Measurements from ENCODE around the gene COLEC12.
"Not testable (repeated sequence)": the region's sequence is repeated elsewhere in the genome, so short reads cannot be mapped to it uniquely, and the experiment has no call there.

COLEC12 gene

GRCh38 chr18:316393-316792 lies 184.1 kb downstream of the COLEC12 start:
- Histone ChIP-seq H3K9ac (ENCODE audit: low read length) (no peak overlapping the region), H3K27ac (ENCODE audit: low read depth, low read length) (no peak overlapping the region), H3K4me1 (ENCODE audit: control insufficient read depth in 1 of 2, insufficient read depth in 2 of 2, low read length in 2 of 2) (no peaks in the 10 kb centered on the region), H2BK120ac (ENCODE audit: insufficient read depth, low read length, poor library complexity) (no peak overlapping the region), H3K18ac (ENCODE audit: low read length) (no peak overlapping the region), H3K4ac (ENCODE audit: low read depth, low read length) (no peak overlapping the region), H3K36me3 (ENCODE audit: control insufficient read depth in 1 of 2, insufficient read depth in 2 of 2, low read length in 2 of 2) (no peaks in the 10 kb centered on the region), H3K27me3 (ENCODE audit: insufficient read depth, low read length) (no peaks in the 10 kb centered on the region), H4K91ac (ENCODE audit: low read depth, low read length) (no peak overlapping the region), H2BK5ac (ENCODE audit: low read depth, low read length, poor library complexity) (no peak overlapping the region), H3K79me2 (ENCODE audit: control insufficient read depth, insufficient read depth, low read length, poor library complexity) (no peaks in the 10 kb centered on the region), H2AK5ac (ENCODE audit: low read length) (no peak overlapping the region), H2AFZ (ENCODE audit: insufficient read depth, low read length, poor library complexity) (no peak overlapping the region), H4K8ac (ENCODE audit: low read depth, low read length) (no peak overlapping the region), H3K9me3 (ENCODE audit: insufficient read depth, low read depth, low read length) (peaks cover 1% of the 10 kb centered on the region), H2BK12ac (ENCODE audit: low read length) (no peak overlapping the region), H3K79me1 (ENCODE audit: low read length) (no peaks in the 10 kb centered on the region), H3K14ac (ENCODE audit: low read length) (no peak overlapping the region), H3K4me3 (ENCODE audit: low read depth, low read length) (no peak overlapping the region), H3K23ac (ENCODE audit: low read length) (no peak overlapping the region), H4K12ac (ENCODE audit: low read depth, low read length) (no peak overlapping the region), H3K4me2 (ENCODE audit: low read length) (no peak overlapping the region)
- DNase-seq, result no peak
- no CpG with 5 or more reads among the region's 8 CpGs for WGBS (ENCODE audit: extremely low coverage, insufficient coverage, insufficient read length)

GRCh38 chr18:313931-314330 lies 186.6 kb downstream of the COLEC12 start:
- Histone ChIP-seq H2BK12ac (ENCODE audit: low read length) (no peak overlapping the region), H3K14ac (ENCODE audit: low read length) (no peak overlapping the region), H3K4me3 (ENCODE audit: low read depth, low read length) (no peak overlapping the region), H2AFZ (ENCODE audit: insufficient read depth, low read length, poor library complexity) (no peak overlapping the region), H3K27me3 (ENCODE audit: insufficient read depth, low read length) (no peaks in the 10 kb centered on the region), H3K23ac (ENCODE audit: low read length) (no peak overlapping the region), H3K4me2 (ENCODE audit: low read length) (no peak overlapping the region), H2BK5ac (ENCODE audit: low read depth, low read length, poor library complexity) (no peak overlapping the region), H3K27ac (ENCODE audit: low read depth, low read length) (no peak overlapping the region), H3K18ac (ENCODE audit: low read length) (no peak overlapping the region), H4K91ac (ENCODE audit: low read depth, low read length) (no peak overlapping the region), H2AK5ac (ENCODE audit: low read length) (no peak overlapping the region), H3K79me2 (ENCODE audit: control insufficient read depth, insufficient read depth, low read length, poor library complexity) (no peaks in the 10 kb centered on the region), H3K4me1 (ENCODE audit: control insufficient read depth in 1 of 2, insufficient read depth in 2 of 2, low read length in 2 of 2) (no peaks in the 10 kb centered on the region), H3K9ac (ENCODE audit: low read length) (no peak overlapping the region), H4K12ac (ENCODE audit: low read depth, low read length) (no peak overlapping the region), H3K36me3 (ENCODE audit: control insufficient read depth in 1 of 2, insufficient read depth in 2 of 2, low read length in 2 of 2) (no peaks in the 10 kb centered on the region), H3K4ac (ENCODE audit: low read depth, low read length) (no peak overlapping the region), H4K8ac (ENCODE audit: low read depth, low read length) (no peak overlapping the region), H2BK120ac (ENCODE audit: insufficient read depth, low read length, poor library complexity) (no peak overlapping the region), H3K79me1 (ENCODE audit: low read length) (no peaks in the 10 kb centered on the region), H3K9me3 (ENCODE audit: insufficient read depth, low read depth, low read length) (peaks cover 1% of the 10 kb centered on the region)
- no peak for DNase-seq

- no peak overlapping the region for H3K4ac ChIP-seq (ENCODE audit: low read depth, low read length)
- no peaks in the 10 kb centered on the region for H3K36me3 ChIP-seq (ENCODE audit: control insufficient read depth in 1 of 2, insufficient read depth in 2 of 2, low read length in 2 of 2)
- no peaks in the 10 kb centered on the region for H3K27me3 ChIP-seq (ENCODE audit: insufficient read depth, low read length)
- no peak overlapping the region for H2BK120ac ChIP-seq (ENCODE audit: insufficient read depth, low read length, poor library complexity)
- H4K8ac ChIP-seq (ENCODE audit: low read depth, low read length), result no peak overlapping the region
- H4K12ac ChIP-seq (ENCODE audit: low read depth, low read length), result no peak overlapping the region
- no peak overlapping the region for H2BK5ac ChIP-seq (ENCODE audit: low read depth, low read length, poor library complexity)
- H3K4me3 ChIP-seq (ENCODE audit: low read depth, low read length), result no peak overlapping the region
- H2BK12ac ChIP-seq (ENCODE audit: low read length), result no peak overlapping the region
- no peaks in the 10 kb centered on the region for H3K79me2 ChIP-seq (ENCODE audit: control insufficient read depth, insufficient read depth, low read length, poor library complexity)
- H3K27ac ChIP-seq (ENCODE audit: low read depth, low read length), result no peak overlapping the region
- DNase-seq, result no peak
- H3K18ac ChIP-seq (ENCODE audit: low read length), result no peak overlapping the region
- H3K4me2 ChIP-seq (ENCODE audit: low read length), result no peak overlapping the region
- no peaks in the 10 kb centered on the region for H3K4me1 ChIP-seq (ENCODE audit: control insufficient read depth in 1 of 2, insufficient read depth in 2 of 2, low read length in 2 of 2)
- H3K9me3 ChIP-seq (ENCODE audit: insufficient read depth, low read depth, low read length), result no peaks in the 10 kb centered on the region
- WGBS (ENCODE audit: extremely low coverage, insufficient coverage, insufficient read length), result no CpG with 5 or more reads among the region's 4 CpGs
- no peaks in the 10 kb centered on the region for H3K79me1 ChIP-seq (ENCODE audit: low read length)
- H2AK5ac ChIP-seq (ENCODE audit: low read length), result no peak overlapping the region
- H2AFZ ChIP-seq (ENCODE audit: insufficient read depth, low read length, poor library complexity), result no peak overlapping the region
- H4K91ac ChIP-seq (ENCODE audit: low read depth, low read length), result no peak overlapping the region
- no peak overlapping the region for H3K14ac ChIP-seq (ENCODE audit: low read length)
- no peak overlapping the region for H3K23ac ChIP-seq (ENCODE audit: low read length)
- no peak overlapping the region for H3K9ac ChIP-seq (ENCODE audit: low read length)
Observed at GRCh38 chr18:312415-312814, 188.1 kb downstream of the COLEC12 start.

GRCh38 chr18:310042-310441 lies 190.5 kb downstream of the COLEC12 start:
- Histone ChIP-seq H4K8ac (ENCODE audit: low read depth, low read length) (no peak overlapping the region), H4K12ac (ENCODE audit: low read depth, low read length) (no peak overlapping the region), H2BK120ac (ENCODE audit: insufficient read depth, low read length, poor library complexity) (no peak overlapping the region), H3K9ac (ENCODE audit: low read length) (no peak overlapping the region), H2AK5ac (ENCODE audit: low read length) (no peak overlapping the region), H3K27me3 (ENCODE audit: insufficient read depth, low read length) (no peaks in the 10 kb centered on the region), H3K79me2 (ENCODE audit: control insufficient read depth, insufficient read depth, low read length, poor library complexity) (no peaks in the 10 kb centered on the region), H3K14ac (ENCODE audit: low read length) (no peak overlapping the region), H3K4ac (ENCODE audit: low read depth, low read length) (no peak overlapping the region), H3K36me3 (ENCODE audit: control insufficient read depth in 1 of 2, insufficient read depth in 2 of 2, low read length in 2 of 2) (no peaks in the 10 kb centered on the region), H3K79me1 (ENCODE audit: low read length) (no peaks in the 10 kb centered on the region), H3K4me2 (ENCODE audit: low read length) (no peak overlapping the region), H2BK12ac (ENCODE audit: low read length) (no peak overlapping the region), H2BK5ac (ENCODE audit: low read depth, low read length, poor library complexity) (no peak overlapping the region), H3K4me1 (ENCODE audit: control insufficient read depth in 1 of 2, insufficient read depth in 2 of 2, low read length in 2 of 2) (no peaks in the 10 kb centered on the region), H3K27ac (ENCODE audit: low read depth, low read length) (no peak overlapping the region), H2AFZ (ENCODE audit: insufficient read depth, low read length, poor library complexity) (no peak overlapping the region), H3K9me3 (ENCODE audit: insufficient read depth, low read depth, low read length) (no peaks in the 10 kb centered on the region), H4K91ac (ENCODE audit: low read depth, low read length) (no peak overlapping the region), H3K18ac (ENCODE audit: low read length) (no peak overlapping the region), H3K4me3 (ENCODE audit: low read depth, low read length) (no peak overlapping the region), H3K23ac (ENCODE audit: low read length) (no peak overlapping the region)
- DNase-seq, result no peak

GRCh38 chr18:308086-308485 lies 192.4 kb downstream of the COLEC12 start:
- H3K4me2 ChIP-seq (ENCODE audit: low read length); DNase-seq; H3K79me1 ChIP-seq (ENCODE audit: low read length); H4K91ac ChIP-seq (ENCODE audit: low read depth, low read length); H3K14ac ChIP-seq (ENCODE audit: low read length); H3K36me3 ChIP-seq (ENCODE audit: control insufficient read depth in 1 of 2, insufficient read depth in 2 of 2, low read length in 2 of 2); H2AFZ ChIP-seq (ENCODE audit: insufficient read depth, low read length, poor library complexity); H3K23ac ChIP-seq (ENCODE audit: low read length); H4K8ac ChIP-seq (ENCODE audit: low read depth, low read length); H3K79me2 ChIP-seq (ENCODE audit: control insufficient read depth, insufficient read depth, low read length, poor library complexity); H2BK5ac ChIP-seq (ENCODE audit: low read depth, low read length, poor library complexity); H2BK120ac ChIP-seq (ENCODE audit: insufficient read depth, low read length, poor library complexity); H3K27ac ChIP-seq (ENCODE audit: low read depth, low read length); H3K9ac ChIP-seq (ENCODE audit: low read length); H3K4ac ChIP-seq (ENCODE audit: low read depth, low read length); H4K12ac ChIP-seq (ENCODE audit: low read depth, low read length); H3K4me3 ChIP-seq (ENCODE audit: low read depth, low read length); H3K4me1 ChIP-seq (ENCODE audit: control insufficient read depth in 1 of 2, insufficient read depth in 2 of 2, low read length in 2 of 2); H3K18ac ChIP-seq (ENCODE audit: low read length); H2AK5ac ChIP-seq (ENCODE audit: low read length); H2BK12ac ChIP-seq (ENCODE audit: low read length); H3K27me3 ChIP-seq (ENCODE audit: insufficient read depth, low read length); H3K9me3 ChIP-seq (ENCODE audit: insufficient read depth, low read depth, low read length): not testable (repeated sequence)
- WGBS (ENCODE audit: extremely low coverage, insufficient coverage, insufficient read length), result no CpG with 5 or more reads among the region's 4 CpGs
